Colonic mucosa (tissue), 4 donors: ENCODE data around the gene TRAK1. TPM values are rescaled to one million over a fixed set of nuclear protein-coding genes. Genes with fewer than 3 reads are reported as not detected.

ENCODE experiments used
- DNase-seq: peaks from one replicate; pipeline ENCODE4 v3.0.0-alpha.2; 2020
- H3K27ac ChIP-seq: fragments of 200-600 bp; one replicate; pipeline ENCODE4 v1.8.0; 2021
- H3K27me3 ChIP-seq: fragments of 200-600 bp; one replicate; pipeline ENCODE4 v1.8.0; 2021
- H3K36me3 ChIP-seq: fragments of 200-600 bp; one replicate; pipeline ENCODE4 v1.8.0; 2021
- H3K4me1 ChIP-seq: fragments of 200-600 bp; one replicate; pipeline ENCODE4 v1.8.0; 2021; ENCODE audit warnings: mild to moderate bottlenecking
- H3K4me3 ChIP-seq: fragments of 200-600 bp; one replicate; pipeline ENCODE4 v1.8.0; 2021
- H3K9ac ChIP-seq, 2 donors: one replicate each; pipeline ENCODE4 v1.7.0; 2013; ENCODE audit warnings: control low read depth in 2 of 2, low read depth in 2 of 2, low read length in 2 of 2
- H3K9me3 ChIP-seq: fragments of 200-600 bp; one replicate; pipeline ENCODE4 v1.8.0; 2021
- intact Hi-C: fragments of 100-400 bp; cut with DNase I; formaldehyde crosslinking; loops from one replicate; pipeline ENCODE4 v1.14.1; 2022
- total RNA-seq, 2 donors: library from RNA; stranded (reverse); fragmentation: NEBNext Ultra II Directional in 1 of 2; extraction: Animal tissue kit (Norgen Biotek cat#: 25700) in 1 of 2; gene quantifications; one replicate each; pipeline ENCODE4 v1.2.1, GENCODE V29; 2021
- TF ChIP-seq, protein P1 (sequence below): fragments of 200-600 bp; IDR thresholded peaks from one replicate; pipeline ENCODE4 v1.8.0; 2022; ENCODE audit warnings: antibody characterized with exemption, mild to moderate bottlenecking
- donor health status: healthy.
- donor health status: DM: no; HTN: no; CAD: no.
- donor health status: DM: no; HTN: no; CAD: no.

Gene TRAK1
- total RNA-seq, 2 donors from 2014 or later, result 58.9 to 70.3 TPM

DNA sequence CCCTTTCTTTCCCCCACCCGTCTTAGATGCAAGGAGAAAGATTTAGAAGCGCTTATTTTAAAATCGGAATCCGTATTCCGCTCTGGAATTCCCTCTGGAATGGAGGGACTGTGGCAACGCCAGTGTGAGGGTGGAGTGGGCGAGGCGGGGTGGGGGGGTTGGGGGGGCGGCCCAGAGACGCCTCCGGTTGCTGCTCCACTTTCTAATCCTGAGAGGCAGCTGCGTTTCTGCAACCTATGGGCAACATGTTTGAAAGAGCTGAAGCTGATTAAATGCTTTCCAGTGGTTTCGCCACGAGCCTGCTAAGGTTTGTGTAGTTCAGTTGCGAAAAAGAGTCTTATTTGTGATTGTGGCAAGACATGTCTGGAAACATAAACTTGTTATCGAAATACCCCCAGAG lies 174.9 kb downstream of the TRAK1 start, which contains the start of gene CCK:
Gene CCK (minus strand): TSS at position 101 of the 400 bp plus-strand sequence. CDS start 2,555 bp downstream, outside the sequence.
- no peak within 1 kb of the TSS for H3K27ac ChIP-seq
- H3K4me3 ChIP-seq, result no peak within 1 kb of the TSS
- H3K9ac ChIP-seq, result no peak within 1 kb of the TSS
- DNase-seq, result no peak
- no peaks in the 10 kb centered on the region for H3K9me3 ChIP-seq
- TF ChIP-seq, protein P1, sequence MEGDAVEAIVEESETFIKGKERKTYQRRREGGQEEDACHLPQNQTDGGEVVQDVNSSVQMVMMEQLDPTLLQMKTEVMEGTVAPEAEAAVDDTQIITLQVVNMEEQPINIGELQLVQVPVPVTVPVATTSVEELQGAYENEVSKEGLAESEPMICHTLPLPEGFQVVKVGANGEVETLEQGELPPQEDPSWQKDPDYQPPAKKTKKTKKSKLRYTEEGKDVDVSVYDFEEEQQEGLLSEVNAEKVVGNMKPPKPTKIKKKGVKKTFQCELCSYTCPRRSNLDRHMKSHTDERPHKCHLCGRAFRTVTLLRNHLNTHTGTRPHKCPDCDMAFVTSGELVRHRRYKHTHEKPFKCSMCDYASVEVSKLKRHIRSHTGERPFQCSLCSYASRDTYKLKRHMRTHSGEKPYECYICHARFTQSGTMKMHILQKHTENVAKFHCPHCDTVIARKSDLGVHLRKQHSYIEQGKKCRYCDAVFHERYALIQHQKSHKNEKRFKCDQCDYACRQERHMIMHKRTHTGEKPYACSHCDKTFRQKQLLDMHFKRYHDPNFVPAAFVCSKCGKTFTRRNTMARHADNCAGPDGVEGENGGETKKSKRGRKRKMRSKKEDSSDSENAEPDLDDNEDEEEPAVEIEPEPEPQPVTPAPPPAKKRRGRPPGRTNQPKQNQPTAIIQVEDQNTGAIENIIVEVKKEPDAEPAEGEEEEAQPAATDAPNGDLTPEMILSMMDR, result no peak
- H3K36me3 ChIP-seq, result no peaks in the 10 kb centered on the region
- intact Hi-C loops, result no loop called here
- no peaks in the 10 kb centered on the region for H3K4me1 ChIP-seq
- H3K27me3 ChIP-seq, result peaks cover 43% of the 10 kb centered on the region

DNA sequence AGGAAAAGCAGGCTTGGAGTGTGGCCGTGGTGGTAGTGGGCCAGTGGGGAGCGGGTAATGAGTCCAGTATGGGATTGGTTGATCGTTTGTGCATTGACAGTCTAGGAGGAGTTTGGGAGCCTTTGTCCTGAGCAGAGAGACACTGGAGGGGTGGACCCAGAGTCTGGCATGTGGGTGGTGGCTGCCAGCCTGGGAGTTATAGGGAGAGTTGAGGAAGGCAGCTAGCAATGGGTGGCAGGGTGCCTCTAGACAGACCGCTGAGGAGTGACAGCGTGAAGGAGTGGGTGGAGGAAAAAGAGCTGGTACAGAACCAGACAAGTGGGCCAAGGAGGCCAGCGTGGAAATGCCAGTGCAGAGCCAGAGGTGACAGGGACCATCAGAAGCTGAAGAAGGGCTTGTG lies 176.7 kb downstream of the TRAK1 start:
- TF ChIP-seq, protein P1, result no peak
- H3K9ac ChIP-seq, result no peak overlapping the region
- intact Hi-C loops, result no loop called here
- H3K9me3 ChIP-seq, result no peaks in the 10 kb centered on the region
- H3K27ac ChIP-seq, result no peak overlapping the region
- no peaks in the 10 kb centered on the region for H3K36me3 ChIP-seq
- no peak for DNase-seq
- no peak overlapping the region for H3K4me3 ChIP-seq
- H3K4me1 ChIP-seq, result no peaks in the 10 kb centered on the region
- H3K27me3 ChIP-seq, result peaks cover 30% of the 10 kb centered on the region

DNA sequence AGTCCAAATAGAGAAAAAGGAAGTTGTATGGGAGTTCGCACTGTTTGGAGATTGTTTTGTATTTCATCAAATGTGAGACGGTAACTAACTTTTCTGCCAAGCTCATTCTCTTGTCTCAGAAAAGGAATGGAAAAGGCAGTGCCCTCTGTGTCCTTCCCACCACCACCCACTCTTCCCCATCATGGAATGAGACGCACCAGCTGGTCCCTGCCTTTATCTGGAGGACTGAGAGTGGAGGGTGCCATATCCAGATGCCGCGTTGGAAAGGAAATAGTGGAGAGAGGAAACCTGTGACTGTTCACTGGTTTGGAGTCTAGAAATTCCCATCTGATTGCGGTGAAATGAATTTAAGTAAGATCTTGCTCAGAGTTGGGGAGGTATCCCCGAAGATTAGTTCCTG lies 178.5 kb downstream of the TRAK1 start:
- TF ChIP-seq, protein P1, result no peak
- no peak overlapping the region for H3K9ac ChIP-seq
- H3K4me1 ChIP-seq, result no peaks in the 10 kb centered on the region
- H3K27me3 ChIP-seq, result peaks cover 12% of the 10 kb centered on the region
- H3K27ac ChIP-seq, result no peak overlapping the region
- no peak for DNase-seq
- H3K9me3 ChIP-seq, result no peaks in the 10 kb centered on the region
- no peaks in the 10 kb centered on the region for H3K36me3 ChIP-seq
- intact Hi-C loops, result no loop called here
- no peak overlapping the region for H3K4me3 ChIP-seq

DNA sequence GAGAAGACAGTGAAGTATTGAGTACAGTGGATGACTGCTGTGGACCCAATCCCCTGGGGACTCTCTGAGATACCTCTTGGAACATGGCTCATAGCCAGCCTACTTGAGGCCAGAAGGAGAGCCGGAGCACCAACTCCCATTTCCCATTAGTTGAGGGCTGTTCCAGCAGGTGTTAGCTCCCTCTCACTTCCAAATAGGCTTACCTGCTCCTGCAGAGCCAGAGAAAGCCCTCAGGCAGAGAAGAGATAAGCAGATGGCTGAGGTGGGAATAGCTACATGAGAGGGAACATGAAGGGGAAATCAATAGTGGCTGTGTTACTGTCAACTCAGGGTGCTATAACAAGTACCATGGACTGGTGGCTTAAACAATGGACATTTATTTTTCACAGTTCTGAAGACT lies 179.4 kb downstream of the TRAK1 start:
- Histone ChIP-seq H3K27me3 (peaks cover 3% of the 10 kb centered on the region), H3K4me1 (no peaks in the 10 kb centered on the region)
- intact Hi-C loops, result no loop called here

DNA sequence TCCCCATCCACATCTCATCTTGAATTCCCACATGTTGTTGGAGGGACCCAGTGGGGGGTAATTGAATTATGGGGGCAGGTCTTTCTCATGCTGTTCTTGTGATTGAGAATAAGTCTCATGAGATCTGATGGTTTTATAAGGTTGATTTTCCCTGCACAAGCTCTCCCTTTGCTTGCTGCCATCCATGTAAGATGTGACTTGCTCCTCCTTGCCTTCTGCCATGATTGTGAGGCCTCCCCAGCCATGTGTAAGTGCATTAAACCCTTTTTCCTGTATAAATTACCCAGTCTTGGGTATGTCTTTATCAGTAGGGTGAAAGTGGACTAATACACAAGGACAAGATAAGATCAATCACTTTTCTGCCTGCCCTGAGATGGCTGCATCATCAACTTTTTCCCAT lies 180.6 kb downstream of the TRAK1 start:
- no peak overlapping the region for H3K27ac ChIP-seq
- H3K4me1 ChIP-seq, result no peaks in the 10 kb centered on the region
- TF ChIP-seq, protein P1, result no peak
- no peaks in the 10 kb centered on the region for H3K27me3 ChIP-seq
- DNase-seq, result no peak
- H3K4me3 ChIP-seq, result no peak overlapping the region
- H3K36me3 ChIP-seq, result no peaks in the 10 kb centered on the region
- H3K9me3 ChIP-seq, result no peaks in the 10 kb centered on the region
- no peak overlapping the region for H3K9ac ChIP-seq
- intact Hi-C loops, result no loop called here

More for the DNA sequence above, 179.4 kb downstream of the TRAK1 start:
- TF ChIP-seq, protein P1, result no peak
- DNase-seq, result no peak
- H3K4me3 ChIP-seq, result no peak overlapping the region
- no peak overlapping the region for H3K9ac ChIP-seq
- H3K36me3 ChIP-seq, result no peaks in the 10 kb centered on the region
- H3K27ac ChIP-seq, result no peak overlapping the region
- H3K9me3 ChIP-seq, result no peaks in the 10 kb centered on the region
